Neural crest cell (in vitro differentiated cells): ENCODE measurements around the gene SLC10A2. TPM values are rescaled to one million over a fixed set of nuclear protein-coding genes. Genes with fewer than 3 reads are reported as not detected.
"Not testable (repeated sequence)": the region's sequence is repeated elsewhere in the genome, so short reads cannot be mapped to it uniquely, and the experiment has no call there.

Source experiments
- DNase-seq: peaks from one replicate; pipeline ENCODE4 v3.0.0; 2021; ENCODE audit warnings: low read depth, mixed read lengths, low spot score
- H3K27ac Mint-ChIP-seq: one replicate; pipeline ENCODE4 v1.8.0; 2021; ENCODE audit warnings: mild to moderate bottlenecking, mixed read lengths; ENCODE audit not compliant: unreplicated experiment
- H3K27me3 Mint-ChIP-seq: 2 replicates; pipeline ENCODE4 v1.8.0; 2021; ENCODE audit warnings: low read depth, mild to moderate bottlenecking, mixed read lengths
- H3K36me3 Mint-ChIP-seq: 2 replicates; pipeline ENCODE4 v1.8.0; 2021; ENCODE audit warnings: low read depth, mild to moderate bottlenecking, mixed read lengths
- H3K4me1 Mint-ChIP-seq: 2 replicates; pipeline ENCODE4 v1.8.0; 2021; ENCODE audit warnings: mixed read lengths
- H3K4me3 Mint-ChIP-seq: one replicate; pipeline ENCODE4 v1.8.0; 2021; ENCODE audit warnings: mild to moderate bottlenecking, mixed read lengths
- H3K9me3 Mint-ChIP-seq: 2 replicates; pipeline ENCODE4 v1.8.0; 2021; ENCODE audit warnings: mixed read lengths
- long read RNA-seq: library from polyadenylated mRNA; unstranded; transcript quantifications from one replicate; pipeline ENCODE4 v2.0.0, GENCODE V29; 2020
- total RNA-seq: library from RNA; stranded (reverse); gene quantifications from 2 replicates; pipeline ENCODE4 v1.2.1, GENCODE V29; 2021
- TF ChIP-seq, protein P1 (sequence below): fragments of 200-600 bp; sonication (generic); conservative IDR thresholded peaks from 2 replicates; pipeline ENCODE4 v1.5.0; 2021; ENCODE audit warnings: antibody characterized with exemption, mild to moderate bottlenecking

The SLC10A2 gene, protein sequence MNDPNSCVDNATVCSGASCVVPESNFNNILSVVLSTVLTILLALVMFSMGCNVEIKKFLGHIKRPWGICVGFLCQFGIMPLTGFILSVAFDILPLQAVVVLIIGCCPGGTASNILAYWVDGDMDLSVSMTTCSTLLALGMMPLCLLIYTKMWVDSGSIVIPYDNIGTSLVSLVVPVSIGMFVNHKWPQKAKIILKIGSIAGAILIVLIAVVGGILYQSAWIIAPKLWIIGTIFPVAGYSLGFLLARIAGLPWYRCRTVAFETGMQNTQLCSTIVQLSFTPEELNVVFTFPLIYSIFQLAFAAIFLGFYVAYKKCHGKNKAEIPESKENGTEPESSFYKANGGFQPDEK
- total RNA-seq: 0.07 and 0.09 TPM in 2 replicates
- long read RNA-seq: 0 reads

DNA sequence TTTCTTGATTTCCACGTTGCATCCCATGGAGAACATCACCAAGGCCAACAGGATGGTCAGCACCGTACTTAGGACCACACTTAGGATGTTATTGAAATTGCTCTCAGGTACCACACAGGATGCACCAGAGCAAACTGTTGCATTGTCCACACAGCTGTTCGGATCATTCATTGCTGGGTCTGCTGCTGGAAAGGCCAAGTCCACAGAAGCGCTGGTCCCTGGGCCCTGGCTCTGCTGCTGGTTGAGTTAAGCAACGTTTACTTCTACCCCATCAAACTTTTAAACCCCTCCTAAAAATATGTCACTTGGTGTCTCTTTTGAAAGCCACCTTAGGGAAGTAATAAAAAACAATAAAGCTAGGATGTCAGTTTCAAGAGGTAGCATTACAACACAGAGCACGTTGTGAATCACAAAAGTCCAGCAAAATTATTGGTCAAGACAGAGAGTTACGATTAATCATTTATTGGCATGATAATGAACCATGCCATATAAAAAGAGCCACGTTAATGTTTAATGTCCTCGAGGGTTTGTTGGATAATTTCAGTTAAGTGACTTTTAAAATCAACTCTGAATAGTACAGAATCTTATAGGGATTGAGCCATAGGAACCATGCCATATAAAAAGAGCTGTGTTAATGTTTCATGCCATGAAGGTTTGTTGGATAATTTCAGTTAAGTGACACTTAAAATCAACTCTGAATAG, at the start of gene SLC10A2:
SLC10A2 (minus strand) TSS at position 339 of the 702 bp plus-strand sequence; CDS start at position 171, 168 bp downstream.
- Mint-ChIP-seq H3K27ac (peak within 1 kb of the TSS; percentile 40), H3K4me3 (peak within 1 kb of the TSS; percentile 23), H3K9me3 (peaks cover 4% of the 10 kb centered on the region), H3K4me1 (peaks cover 40% of the 10 kb centered on the region), H3K27me3 (no peaks in the 10 kb centered on the region), H3K36me3 (no peaks in the 10 kb centered on the region)
- DNase-seq: no peak
- TF ChIP-seq, protein P1, sequence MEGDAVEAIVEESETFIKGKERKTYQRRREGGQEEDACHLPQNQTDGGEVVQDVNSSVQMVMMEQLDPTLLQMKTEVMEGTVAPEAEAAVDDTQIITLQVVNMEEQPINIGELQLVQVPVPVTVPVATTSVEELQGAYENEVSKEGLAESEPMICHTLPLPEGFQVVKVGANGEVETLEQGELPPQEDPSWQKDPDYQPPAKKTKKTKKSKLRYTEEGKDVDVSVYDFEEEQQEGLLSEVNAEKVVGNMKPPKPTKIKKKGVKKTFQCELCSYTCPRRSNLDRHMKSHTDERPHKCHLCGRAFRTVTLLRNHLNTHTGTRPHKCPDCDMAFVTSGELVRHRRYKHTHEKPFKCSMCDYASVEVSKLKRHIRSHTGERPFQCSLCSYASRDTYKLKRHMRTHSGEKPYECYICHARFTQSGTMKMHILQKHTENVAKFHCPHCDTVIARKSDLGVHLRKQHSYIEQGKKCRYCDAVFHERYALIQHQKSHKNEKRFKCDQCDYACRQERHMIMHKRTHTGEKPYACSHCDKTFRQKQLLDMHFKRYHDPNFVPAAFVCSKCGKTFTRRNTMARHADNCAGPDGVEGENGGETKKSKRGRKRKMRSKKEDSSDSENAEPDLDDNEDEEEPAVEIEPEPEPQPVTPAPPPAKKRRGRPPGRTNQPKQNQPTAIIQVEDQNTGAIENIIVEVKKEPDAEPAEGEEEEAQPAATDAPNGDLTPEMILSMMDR: no peak

- no peaks in the 10 kb centered on the region for H3K4me1 Mint-ChIP-seq
- TF ChIP-seq, protein P1: no peak
These were observed 41.4 kb upstream of the SLC10A2 start for GRCh38 chr13:103107580-103107979.

GRCh38 chr13:103104340-103104739, 38.1 kb upstream of the SLC10A2 start:
- Mint-ChIP-seq H3K4me1 (no peaks in the 10 kb centered on the region), H3K36me3 (no peaks in the 10 kb centered on the region), H3K9me3 (peaks cover 11% of the 10 kb centered on the region), H3K27me3 (no peaks in the 10 kb centered on the region), H3K27ac (no peak overlapping the region), H3K4me3 (no peak overlapping the region)
- DNase-seq: no peak
- TF ChIP-seq, protein P1: no peak

More at GRCh38 chr13:103107580-103107979, 41.4 kb upstream of the SLC10A2 start:
- Mint-ChIP-seq H3K27me3 (no peaks in the 10 kb centered on the region), H3K4me3 (no peak overlapping the region), H3K27ac (no peak overlapping the region), H3K9me3 (peaks cover 4% of the 10 kb centered on the region), H3K36me3 (no peaks in the 10 kb centered on the region)
- no peak for DNase-seq

- H3K27me3 Mint-ChIP-seq, H3K36me3 Mint-ChIP-seq, DNase-seq, H3K4me1 Mint-ChIP-seq, H3K27ac Mint-ChIP-seq, H3K4me3 Mint-ChIP-seq: not testable (repeated sequence)
- peaks cover 11% of the 10 kb centered on the region for H3K9me3 Mint-ChIP-seq
These were observed 37.2 kb upstream of the SLC10A2 start for GRCh38 chr13:103103456-103103855.

DNA sequence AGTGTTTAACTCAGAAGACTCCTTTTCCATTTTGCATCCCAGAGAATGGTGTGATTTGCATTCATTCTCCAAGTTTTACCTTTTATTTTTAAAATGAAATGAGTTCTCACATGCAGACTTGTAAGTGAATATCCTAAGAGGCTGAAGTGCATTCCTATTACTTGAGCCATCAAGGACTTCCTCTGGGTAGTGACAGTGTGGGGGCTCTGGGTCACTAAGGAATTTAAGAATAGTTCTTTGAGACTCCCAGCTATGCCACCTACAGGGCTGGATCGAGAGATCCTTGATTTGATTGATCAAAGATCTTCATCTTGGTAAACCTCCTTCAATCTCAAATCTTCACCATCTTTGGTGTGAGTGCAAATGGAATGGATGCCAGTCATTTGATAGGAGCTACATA, 36.3 kb upstream of the SLC10A2 start:
- H3K9me3 Mint-ChIP-seq: peaks cover 11% of the 10 kb centered on the region
- H3K27ac Mint-ChIP-seq: no peak overlapping the region
- no peak overlapping the region for H3K4me3 Mint-ChIP-seq
- H3K36me3 Mint-ChIP-seq: no peaks in the 10 kb centered on the region
- no peak for DNase-seq
- H3K27me3 Mint-ChIP-seq: no peaks in the 10 kb centered on the region
- TF ChIP-seq, protein P1: no peak
- no peaks in the 10 kb centered on the region for H3K4me1 Mint-ChIP-seq

- Mint-ChIP-seq H3K9me3 (peaks cover 11% of the 10 kb centered on the region), H3K36me3 (no peaks in the 10 kb centered on the region), H3K4me3 (no peak overlapping the region), H3K4me1 (no peaks in the 10 kb centered on the region), H3K27ac (no peak overlapping the region), H3K27me3 (no peaks in the 10 kb centered on the region)
- no peak for DNase-seq
- TF ChIP-seq, protein P1: no peak
These were observed 35.7 kb upstream of the SLC10A2 start for GRCh38 chr13:103101901-103102300.
